CD4-positive, alpha-beta T cell treated with Interleukin-15 for 1 hour (primary cell): ENCODE data around the gene PRKAB1.
"Not testable (repeated sequence)": the region's sequence is repeated elsewhere in the genome, so short reads cannot be mapped to it uniquely, and the experiment has no call there.

Source experiments
- DNase-seq: peaks from one replicate; pipeline ENCODE4 v3.0.0-alpha.2; 2020

PRKAB1 gene

DNA sequence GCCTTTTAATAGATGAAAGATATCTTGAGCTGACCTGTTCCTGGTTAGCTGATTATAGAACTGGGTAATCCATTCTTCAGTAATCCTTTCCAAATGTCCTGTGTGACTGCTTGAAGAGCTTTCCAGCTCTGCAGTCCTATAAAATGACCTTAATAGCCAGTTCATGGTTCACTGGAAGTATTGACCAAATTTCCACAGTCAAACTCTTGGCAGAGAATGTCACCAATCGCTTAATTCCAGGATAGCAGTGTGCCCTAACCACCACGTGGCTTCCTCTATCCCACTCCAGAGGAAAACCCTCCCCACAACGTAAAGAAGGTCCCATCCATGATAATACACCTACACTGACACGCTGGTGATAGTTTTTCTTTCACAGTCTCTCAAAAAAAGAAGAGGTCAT, 17.4 kb downstream of the PRKAB1 start:
- no peak for DNase-seq

GRCh38 chr12:119686355-119686754, 18.4 kb downstream of the PRKAB1 start:
- no peak for DNase-seq

- no peak for DNase-seq
These were observed 18.8 kb downstream of the PRKAB1 start for GRCh38 chr12:119686776-119687175.

GRCh38 chr12:119687406-119687805, 19.5 kb downstream of the PRKAB1 start:
- no peak for DNase-seq

- DNase-seq: no peak
These were observed 19.9 kb downstream of the PRKAB1 start for GRCh38 chr12:119687879-119688278.

DNA sequence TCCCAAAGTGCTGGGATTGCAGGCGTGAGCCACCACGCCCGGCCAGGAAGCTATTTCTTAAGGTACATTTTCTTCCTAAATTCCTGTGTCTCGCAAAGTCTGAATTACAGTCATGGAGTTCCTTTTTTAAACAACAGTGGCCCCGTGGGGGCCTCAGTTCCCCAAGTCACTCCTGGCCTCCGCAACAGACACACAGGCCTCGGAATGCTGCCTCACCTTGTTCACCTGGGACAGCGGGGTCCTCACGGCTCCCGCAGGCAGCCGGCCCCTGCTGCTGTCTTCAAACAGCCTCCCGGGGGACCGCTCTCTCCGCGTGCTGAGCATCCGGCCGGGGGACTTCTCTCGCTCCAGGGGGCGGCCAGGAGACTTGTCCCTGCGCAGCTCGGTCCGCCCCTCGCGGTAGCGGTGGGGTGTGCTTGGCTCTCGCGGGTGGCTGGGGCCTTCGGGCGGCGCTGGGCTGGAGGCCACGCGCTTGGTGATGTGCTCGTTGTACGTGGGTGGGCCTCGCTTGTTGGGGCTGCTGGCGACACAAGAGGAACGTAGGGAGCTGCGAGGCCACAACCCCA, 22.1 kb downstream of the PRKAB1 start:
- no peak for DNase-seq

- no peak for DNase-seq
These were observed 23.4 kb downstream of the PRKAB1 start for GRCh38 chr12:119691202-119691810.

- DNase-seq: no peak
These were observed 24.5 kb downstream of the PRKAB1 start for GRCh38 chr12:119692410-119692809.

DNA sequence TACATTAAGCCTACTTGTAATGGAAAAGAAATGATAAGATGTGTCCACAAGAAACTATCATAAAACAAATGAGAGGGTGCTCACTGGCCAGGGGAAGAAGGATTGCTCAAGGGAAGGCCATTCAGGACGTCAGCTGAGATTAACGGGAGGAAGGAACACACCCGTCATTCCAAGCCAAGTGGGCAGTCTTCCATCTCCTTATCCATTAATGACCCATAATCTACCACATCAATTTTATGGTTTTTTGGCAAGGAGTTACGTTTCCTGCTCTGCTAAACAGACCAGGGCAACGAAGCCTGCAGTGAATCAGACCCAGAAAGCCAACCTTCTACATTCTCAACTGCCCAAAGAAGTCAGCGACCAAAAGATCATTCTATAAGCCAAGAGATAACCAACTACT, 25.1 kb downstream of the PRKAB1 start:
- no peak for DNase-seq

GRCh38 chr12:119693511-119693910, 25.6 kb downstream of the PRKAB1 start:
- DNase-seq: no peak

DNA sequence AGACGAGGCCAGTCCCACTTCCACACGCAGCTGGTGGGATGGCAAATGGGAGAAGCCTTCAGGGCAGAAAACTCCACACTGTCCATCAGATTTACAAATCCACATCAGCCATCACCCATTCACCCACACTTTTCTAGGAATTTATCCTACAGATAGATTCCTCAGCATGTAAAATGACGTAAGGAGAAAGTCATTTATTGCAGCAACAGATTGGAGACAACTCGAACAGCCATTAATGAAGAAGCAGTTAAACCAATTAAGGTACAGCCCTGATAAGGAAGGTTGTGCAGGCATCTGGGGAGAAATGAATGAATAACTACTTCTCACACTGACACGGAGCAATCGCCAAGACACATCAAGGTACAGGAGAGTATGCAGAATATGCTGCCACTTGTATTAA, 26.2 kb downstream of the PRKAB1 start:
- no peak for DNase-seq

DNA sequence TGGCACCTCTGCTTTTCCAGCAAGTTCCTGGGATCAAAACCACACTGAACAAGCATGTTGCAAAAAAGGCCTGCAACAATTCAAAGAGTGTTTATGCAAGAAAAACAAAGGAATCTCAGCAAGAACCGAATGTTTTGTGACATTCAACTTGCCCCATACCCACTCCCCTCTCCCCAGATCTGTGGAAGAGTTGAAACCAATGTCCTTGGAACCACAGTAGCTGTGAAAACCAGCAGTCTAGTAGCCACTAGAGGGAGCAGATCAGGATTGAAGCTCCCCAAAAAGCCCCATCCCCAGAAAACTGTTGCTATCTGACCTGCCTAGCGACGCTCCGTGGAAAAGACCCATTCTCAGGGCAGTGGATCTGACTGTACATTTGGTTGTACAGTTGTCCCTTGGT, 27.1 kb downstream of the PRKAB1 start:
- DNase-seq: no peak

- DNase-seq: no peak
These were observed 29.0 kb downstream of the PRKAB1 start for GRCh38 chr12:119696943-119697342.

DNA sequence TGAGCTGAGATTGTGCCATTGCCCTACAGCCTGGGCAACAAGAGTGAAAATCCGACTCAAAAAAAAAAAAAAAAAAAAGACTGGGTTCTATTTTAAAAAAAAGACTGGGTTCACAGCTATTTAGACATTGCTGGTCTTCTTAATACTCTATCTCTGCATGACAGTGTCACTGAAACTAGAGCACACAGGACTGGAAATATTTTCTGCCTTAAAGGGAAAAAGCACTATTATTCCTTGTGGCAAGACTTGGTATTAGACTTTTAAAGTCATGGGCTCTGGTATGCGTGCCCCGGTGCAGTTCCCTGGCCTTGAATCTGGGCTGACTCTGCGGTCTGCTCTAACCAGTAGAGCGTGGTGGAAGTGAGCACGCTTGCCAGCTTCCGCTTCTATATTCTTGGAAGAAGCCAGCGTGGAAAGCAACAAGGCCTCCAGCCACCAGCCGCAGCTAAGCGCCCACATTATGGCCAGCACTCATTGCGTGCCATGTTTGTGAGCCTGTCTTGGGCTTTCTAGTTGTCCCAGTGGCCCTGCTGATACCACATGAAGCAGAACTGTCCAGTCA, 31.3 kb downstream of the PRKAB1 start:
- no peak for DNase-seq

- DNase-seq: no peak
These were observed 32.1 kb downstream of the PRKAB1 start for GRCh38 chr12:119700078-119700477.

- DNase-seq: no peak
These were observed 36.3 kb downstream of the PRKAB1 start for GRCh38 chr12:119704065-119704747.

DNA sequence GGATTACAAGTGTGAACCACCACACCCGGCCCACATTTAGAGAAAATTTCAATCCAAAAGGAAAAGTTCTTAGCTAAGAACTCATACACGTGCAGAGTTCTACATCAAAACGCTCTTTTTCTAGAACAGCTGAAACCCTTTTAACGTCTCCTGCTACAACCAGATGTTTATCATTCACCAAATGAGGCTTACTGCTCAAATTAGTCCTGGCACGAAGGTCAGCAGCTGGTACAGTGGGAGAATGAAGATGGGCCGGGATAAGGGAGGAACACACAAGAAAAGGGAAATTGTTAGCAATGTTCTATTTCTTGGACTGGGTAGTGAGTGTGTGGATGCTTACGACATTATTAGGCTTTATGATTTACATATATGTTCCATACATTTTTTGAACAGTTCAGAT, 37.2 kb downstream of the PRKAB1 start:
- no peak for DNase-seq

GRCh38 chr12:119706427-119706826, 38.5 kb downstream of the PRKAB1 start:
- not testable (repeated sequence) for DNase-seq

DNA sequence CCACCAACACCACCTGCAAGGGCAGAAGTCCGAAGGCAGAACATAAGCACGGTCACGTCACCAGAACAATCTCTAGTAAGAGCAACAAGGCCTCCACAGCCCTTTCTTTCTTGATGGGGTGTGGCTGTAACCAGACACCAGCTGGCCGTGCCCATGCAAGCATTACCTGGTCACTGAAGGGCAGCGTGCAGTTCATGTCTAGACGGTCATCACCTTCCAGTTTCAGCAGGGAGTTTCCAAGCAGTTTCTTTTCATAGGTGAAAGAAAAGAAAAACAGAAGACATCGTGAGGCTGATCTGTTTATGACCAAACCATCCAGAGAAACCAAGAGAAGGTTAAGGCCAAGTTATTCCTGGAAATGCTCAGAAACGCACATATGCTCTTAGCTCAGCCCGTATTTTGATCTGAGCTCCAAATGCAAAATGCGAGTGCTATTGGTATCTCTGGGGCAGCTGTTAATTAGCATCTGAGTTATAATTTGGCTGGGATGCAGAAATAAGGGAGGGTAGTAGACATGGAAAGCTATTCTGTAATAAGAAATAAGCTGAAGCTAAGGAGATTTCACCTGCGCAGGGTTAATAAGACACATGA, 42.5 kb downstream of the PRKAB1 start:
- DNase-seq: no peak

GRCh38 chr12:119710965-119711551, 43.1 kb downstream of the PRKAB1 start:
- no peak for DNase-seq

GRCh38 chr12:119711693-119712092, 43.8 kb downstream of the PRKAB1 start:
- no peak for DNase-seq

GRCh38 chr12:119712721-119713120, 44.8 kb downstream of the PRKAB1 start:
- no peak for DNase-seq

DNA sequence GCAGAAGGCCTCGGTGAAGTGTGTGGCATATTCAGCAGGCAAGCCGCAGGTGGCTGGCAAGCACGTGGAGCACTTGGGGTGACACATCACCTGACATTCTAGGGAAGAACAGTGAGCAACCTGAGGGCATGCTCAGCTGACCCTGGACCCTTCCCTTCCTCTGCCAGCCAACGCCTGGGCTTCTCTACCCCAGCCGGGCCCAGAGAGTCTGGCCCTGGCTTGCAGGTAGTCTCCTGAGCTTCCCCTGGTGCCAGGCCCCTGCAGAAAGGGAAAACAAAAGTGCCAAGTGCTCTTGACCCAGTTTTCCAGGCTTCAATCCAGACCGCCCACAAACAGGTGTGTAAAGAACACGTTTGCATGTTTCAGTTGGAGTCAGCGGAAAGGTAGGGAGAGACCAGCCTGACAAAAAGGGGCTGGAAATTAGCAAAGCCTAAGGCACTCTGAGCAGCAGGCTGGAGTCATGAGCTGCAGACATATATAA, 45.7 kb downstream of the PRKAB1 start:
- no peak for DNase-seq
